Parathyroid adenoma (tissue), 2 donors: ENCODE data around the gene ABHD11.

Experiments used
- H2AFZ ChIP-seq: fragments of 300-600 bp; sonication (generic); one replicate; pipeline ENCODE4 v1.7.0; 2017; ENCODE audit warnings: antibody characterized with exemption, mild to moderate bottlenecking
- H3K27ac ChIP-seq: fragments of 300-600 bp; sonication (generic); one replicate; pipeline ENCODE4 v1.7.0; 2017
- H3K27me3 ChIP-seq: fragments of 300-600 bp; sonication (generic); one replicate; pipeline ENCODE4 v1.7.0; 2017; ENCODE audit warnings: low read length; ENCODE audit not compliant: control insufficient read depth, insufficient read depth
- H3K36me3 ChIP-seq: fragments of 300-600 bp; sonication (generic); one replicate; pipeline ENCODE4 v1.7.0; 2017; ENCODE audit warnings: low read length; ENCODE audit not compliant: control insufficient read depth, insufficient read depth
- H3K4me1 ChIP-seq: fragments of 300-600 bp; sonication (generic); one replicate; pipeline ENCODE4 v1.7.0; 2017; ENCODE audit warnings: control low read depth
- H3K4me2 ChIP-seq: fragments of 300-600 bp; sonication (generic); one replicate; pipeline ENCODE4 v1.7.0; 2017; ENCODE audit warnings: low read length
- H3K4me3 ChIP-seq: fragments of 300-600 bp; sonication (generic); one replicate; pipeline ENCODE4 v1.7.0; 2017; ENCODE audit warnings: low read depth, low read length
- H3K79me2 ChIP-seq: fragments of 300-600 bp; sonication (generic); one replicate; pipeline ENCODE4 v1.7.0; 2017; ENCODE audit warnings: control low read depth
- H3K9ac ChIP-seq: fragments of 300-600 bp; sonication (generic); one replicate; pipeline ENCODE4 v1.7.0; 2017; ENCODE audit warnings: mild to moderate bottlenecking
- H3K9me3 ChIP-seq: fragments of 300-600 bp; sonication (generic); one replicate; pipeline ENCODE4 v1.7.0; 2017; ENCODE audit warnings: low read length; ENCODE audit not compliant: control insufficient read depth
- CTCF ChIP-seq: fragments of 300-600 bp; sonication (generic); IDR thresholded peaks from one replicate; pipeline ENCODE4 v1.7.0; 2017; ENCODE audit warnings: antibody characterized with exemption, mild to moderate bottlenecking
- donor health status: primary hyperparathyroidism.

Gene ABHD11

GRCh38 chr7:73742753-73743641 lies 4.4 kb upstream of the ABHD11 start:
- peaks cover 24% of the 10 kb centered on the region for H3K4me1 ChIP-seq
- peak overlapping the region; percentile 92 for H2AFZ ChIP-seq
- H3K4me3 ChIP-seq, result peak overlapping the region; percentile 32
- no peaks in the 10 kb centered on the region for H3K79me2 ChIP-seq
- no peaks in the 10 kb centered on the region for H3K9me3 ChIP-seq
- H3K27ac ChIP-seq, result peak overlapping the region; percentile 98
- no peak for TF ChIP-seq CTCF
- H3K4me2 ChIP-seq, result peak overlapping the region; percentile 59
- H3K27me3 ChIP-seq, result no peaks in the 10 kb centered on the region
- H3K9ac ChIP-seq, result peak overlapping the region; percentile 70
- H3K36me3 ChIP-seq, result no peaks in the 10 kb centered on the region

- no peaks in the 10 kb centered on the region for H3K79me2 ChIP-seq
- H3K27me3 ChIP-seq, result no peaks in the 10 kb centered on the region
- H2AFZ ChIP-seq, result peak overlapping the region; percentile 92
- peak overlapping the region; percentile 59 for H3K4me2 ChIP-seq
- peak overlapping the region; percentile 98 for H3K27ac ChIP-seq
- H3K9me3 ChIP-seq, result no peaks in the 10 kb centered on the region
- no peak for TF ChIP-seq CTCF
- peak overlapping the region; percentile 32 for H3K4me3 ChIP-seq
- H3K36me3 ChIP-seq, result no peaks in the 10 kb centered on the region
- H3K9ac ChIP-seq, result peak overlapping the region; percentile 70
- H3K4me1 ChIP-seq, result peaks cover 29% of the 10 kb centered on the region
Measured at GRCh38 chr7:73742338-73742752, 3.7 kb upstream of the ABHD11 start.

GRCh38 chr7:73741600-73741999 lies 3.0 kb upstream of the ABHD11 start:
- H3K27ac ChIP-seq, result peak overlapping the region; percentile 98
- H3K9ac ChIP-seq, result no peak overlapping the region
- H3K9me3 ChIP-seq, result no peaks in the 10 kb centered on the region

GRCh38 chr7:73740771-73741170 lies 2.2 kb upstream of the ABHD11 start:
- Histone ChIP-seq H3K79me2 (no peaks in the 10 kb centered on the region), H3K36me3 (no peaks in the 10 kb centered on the region), H2AFZ (no peak overlapping the region), H3K4me3 (no peak overlapping the region), H3K9ac (no peak overlapping the region), H3K27ac (peak overlapping the region; percentile 27), H3K27me3 (no peaks in the 10 kb centered on the region), H3K4me2 (no peak overlapping the region), H3K4me1 (peaks cover 30% of the 10 kb centered on the region), H3K9me3 (no peaks in the 10 kb centered on the region)
- no peak for TF ChIP-seq CTCF

More at GRCh38 chr7:73741600-73741999, 3.0 kb upstream of the ABHD11 start:
- TF ChIP-seq CTCF, result no peak
- H3K79me2 ChIP-seq, result no peaks in the 10 kb centered on the region
- H3K4me1 ChIP-seq, result peaks cover 30% of the 10 kb centered on the region
- peak overlapping the region; percentile 60 for H2AFZ ChIP-seq
- H3K4me3 ChIP-seq, result no peak overlapping the region
- H3K36me3 ChIP-seq, result no peaks in the 10 kb centered on the region
- H3K4me2 ChIP-seq, result no peak overlapping the region
- H3K27me3 ChIP-seq, result no peaks in the 10 kb centered on the region
